ENCODE measurements around the gene BAZ1B. TPM values are rescaled to one million over a fixed set of nuclear protein-coding genes. Genes with fewer than 3 reads are reported as not detected.
A peak's percentile ranks its signal among the peaks of the same experiment; 100 is the strongest.
"Not testable (repeated sequence)": the region's sequence is repeated elsewhere in the genome, so short reads cannot be mapped to it uniquely, and the experiment has no call there.

The BAZ1B gene
- total RNA-seq, 1 donor from 2014 or later, result 42.4 TPM

DNA sequence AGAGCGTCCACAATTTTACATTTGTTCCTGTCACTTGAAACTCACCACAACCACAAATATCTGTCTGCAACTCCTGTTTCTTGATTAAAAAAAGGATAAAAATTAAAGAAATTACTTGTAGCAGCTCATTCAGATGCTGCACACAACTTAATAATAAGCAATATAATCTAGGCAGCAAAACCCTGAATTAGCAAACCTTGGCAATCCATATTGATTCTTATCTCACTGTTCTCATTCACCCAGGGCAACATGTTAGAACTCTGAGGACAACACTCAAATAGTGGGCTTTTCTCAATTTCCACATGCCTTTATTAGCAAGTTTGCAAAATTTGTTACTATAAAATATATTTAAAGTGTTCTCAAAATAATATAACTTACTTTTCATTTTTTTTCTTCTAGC is 38.9 kb downstream of the BAZ1B start:
- H3K27me3 ChIP-seq (ENCODE audit: control insufficient read depth, insufficient read depth, low read length), result no peaks in the 10 kb centered on the region
- FAIRE-seq, result no peak
- no peak for DNase-seq (ENCODE audit: low read depth)
- peaks cover 4% of the 10 kb centered on the region for H3K36me3 ChIP-seq (ENCODE audit: control insufficient read depth, insufficient read depth, low read length)
- TF ChIP-seq, protein P1, sequence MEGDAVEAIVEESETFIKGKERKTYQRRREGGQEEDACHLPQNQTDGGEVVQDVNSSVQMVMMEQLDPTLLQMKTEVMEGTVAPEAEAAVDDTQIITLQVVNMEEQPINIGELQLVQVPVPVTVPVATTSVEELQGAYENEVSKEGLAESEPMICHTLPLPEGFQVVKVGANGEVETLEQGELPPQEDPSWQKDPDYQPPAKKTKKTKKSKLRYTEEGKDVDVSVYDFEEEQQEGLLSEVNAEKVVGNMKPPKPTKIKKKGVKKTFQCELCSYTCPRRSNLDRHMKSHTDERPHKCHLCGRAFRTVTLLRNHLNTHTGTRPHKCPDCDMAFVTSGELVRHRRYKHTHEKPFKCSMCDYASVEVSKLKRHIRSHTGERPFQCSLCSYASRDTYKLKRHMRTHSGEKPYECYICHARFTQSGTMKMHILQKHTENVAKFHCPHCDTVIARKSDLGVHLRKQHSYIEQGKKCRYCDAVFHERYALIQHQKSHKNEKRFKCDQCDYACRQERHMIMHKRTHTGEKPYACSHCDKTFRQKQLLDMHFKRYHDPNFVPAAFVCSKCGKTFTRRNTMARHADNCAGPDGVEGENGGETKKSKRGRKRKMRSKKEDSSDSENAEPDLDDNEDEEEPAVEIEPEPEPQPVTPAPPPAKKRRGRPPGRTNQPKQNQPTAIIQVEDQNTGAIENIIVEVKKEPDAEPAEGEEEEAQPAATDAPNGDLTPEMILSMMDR (IDR thresholded peaks at IDR 0.05; ENCODE audit: insufficient read depth, low read length, severe bottlenecking), result no peak
- no peak overlapping the region for H3K4me3 ChIP-seq (ENCODE audit: low read depth, low read length)

DNA sequence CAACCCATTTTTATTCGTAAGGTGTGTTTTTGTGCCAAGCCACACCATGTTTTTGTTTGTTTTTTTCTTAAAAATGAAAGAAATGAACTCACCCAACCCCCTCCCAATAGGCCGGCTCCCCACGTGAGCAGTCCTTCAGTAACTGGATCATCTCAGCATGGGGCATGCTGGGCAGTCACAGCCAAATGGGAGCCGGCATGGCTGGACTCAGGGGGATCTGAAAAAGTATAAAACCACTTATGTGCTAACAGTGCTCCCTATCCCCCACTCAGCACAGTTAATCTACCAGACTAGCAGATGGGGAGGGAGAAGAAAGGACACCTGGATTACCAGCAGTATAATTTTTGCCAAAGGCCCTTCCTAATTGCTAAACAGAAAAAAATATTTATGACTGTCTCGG is 39.3 kb downstream of the BAZ1B start:
- TF ChIP-seq, protein P1 (IDR thresholded peaks at IDR 0.05; ENCODE audit: insufficient read depth, low read length, severe bottlenecking), result no peak
- no peak for DNase-seq (ENCODE audit: low read depth)
- H3K36me3 ChIP-seq (ENCODE audit: control insufficient read depth, insufficient read depth, low read length), result peaks cover 6% of the 10 kb centered on the region
- no peaks in the 10 kb centered on the region for H3K27me3 ChIP-seq (ENCODE audit: control insufficient read depth, insufficient read depth, low read length)
- no peak overlapping the region for H3K4me3 ChIP-seq (ENCODE audit: low read depth, low read length)
- no peak for FAIRE-seq

DNA sequence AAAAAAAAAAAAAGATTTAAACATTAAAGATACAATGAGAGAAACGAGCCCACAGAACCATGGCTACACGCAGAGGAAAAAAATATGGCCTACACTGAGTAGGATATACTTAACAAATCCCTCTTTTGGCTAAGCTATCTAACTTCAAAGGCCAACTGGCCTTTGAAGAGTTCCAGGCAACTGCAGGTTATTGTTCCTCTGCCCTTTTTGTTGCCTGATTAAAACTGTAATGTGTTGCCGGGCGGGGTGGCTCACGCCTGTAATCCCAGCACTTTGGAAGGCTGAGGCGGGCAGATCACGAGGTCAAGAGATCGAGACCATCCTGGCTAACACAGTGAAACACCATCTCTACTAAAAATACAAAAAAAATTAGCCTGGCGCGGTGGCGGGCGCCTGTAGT is 40.6 kb downstream of the BAZ1B start:
- DNase-seq (ENCODE audit: low read depth); H3K27me3 ChIP-seq (ENCODE audit: control insufficient read depth, insufficient read depth, low read length); H3K4me3 ChIP-seq (ENCODE audit: low read depth, low read length); FAIRE-seq: not testable (repeated sequence)
- H3K36me3 ChIP-seq (ENCODE audit: control insufficient read depth, insufficient read depth, low read length), result peaks cover 10% of the 10 kb centered on the region

DNA sequence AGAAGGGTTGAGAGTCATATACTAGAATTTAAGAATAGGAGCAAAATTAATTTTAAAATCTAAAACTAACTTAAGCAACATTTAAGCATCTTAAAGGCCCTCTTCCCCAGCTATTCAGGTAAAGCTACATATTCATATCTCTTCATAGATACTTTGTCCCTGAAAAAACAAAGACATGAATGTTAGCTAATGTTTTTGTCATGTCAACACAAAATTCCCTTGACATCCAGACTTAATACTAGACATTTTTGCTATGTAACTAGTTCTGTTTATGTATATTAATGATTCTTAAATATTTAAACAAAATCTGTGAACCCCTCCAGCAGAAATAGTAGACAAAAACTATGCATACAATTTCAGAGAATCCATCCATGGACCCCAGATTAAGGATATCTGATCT is 43.5 kb downstream of the BAZ1B start:
- H3K27me3 ChIP-seq (ENCODE audit: control insufficient read depth, insufficient read depth, low read length), result no peaks in the 10 kb centered on the region
- TF ChIP-seq, protein P1 (IDR thresholded peaks at IDR 0.05; ENCODE audit: insufficient read depth, low read length, severe bottlenecking), result no peak
- FAIRE-seq, result no peak
- H3K36me3 ChIP-seq (ENCODE audit: control insufficient read depth, insufficient read depth, low read length), result peaks cover 13% of the 10 kb centered on the region
- no peak overlapping the region for H3K4me3 ChIP-seq (ENCODE audit: low read depth, low read length)
- DNase-seq (ENCODE audit: low read depth), result no peak

DNA sequence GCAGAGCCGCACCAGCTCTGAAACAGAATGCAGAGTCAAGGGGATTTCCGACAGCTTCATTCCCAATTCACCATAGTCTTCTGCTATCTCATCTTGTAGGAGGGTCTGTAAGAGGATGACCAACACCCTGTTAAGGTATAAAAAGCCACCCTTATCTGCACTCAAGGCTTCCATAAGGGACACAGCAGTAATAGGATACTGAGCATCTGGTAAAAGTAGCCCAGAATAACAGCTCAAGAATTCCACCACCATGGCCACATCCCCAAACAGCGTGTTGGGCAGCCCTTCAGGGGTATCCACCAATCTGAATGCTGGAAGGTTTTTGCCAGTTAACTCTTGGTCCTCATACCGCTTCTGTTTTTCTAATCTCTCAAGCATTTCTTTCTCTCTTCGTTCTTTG is 44.7 kb downstream of the BAZ1B start:
- TF ChIP-seq, protein P1 (IDR thresholded peaks at IDR 0.05; ENCODE audit: insufficient read depth, low read length, severe bottlenecking), result no peak

DNA sequence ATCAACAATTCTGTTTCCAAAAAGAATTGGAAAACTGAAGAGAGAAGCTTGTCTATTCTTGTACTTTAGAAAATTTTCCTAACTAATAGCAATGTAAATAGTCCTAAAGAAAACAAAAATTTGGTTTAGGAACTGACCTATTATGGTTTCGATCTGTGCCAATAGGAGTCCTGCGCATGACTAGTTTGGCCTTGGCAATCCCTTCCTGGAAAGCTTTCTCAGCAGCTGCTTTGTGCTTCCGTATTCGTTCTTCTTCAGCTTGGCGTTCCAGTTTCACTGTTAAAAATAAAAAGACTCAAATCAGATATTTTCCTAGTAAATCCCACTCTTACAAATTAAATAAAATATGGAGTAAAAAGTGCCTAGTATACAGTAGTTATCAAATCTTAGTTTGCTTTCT is 51.9 kb downstream of the BAZ1B start:
- no peak for DNase-seq (ENCODE audit: low read depth)
- Histone ChIP-seq H3K4me3 (ENCODE audit: low read depth, low read length) (no peak overlapping the region), H3K36me3 (ENCODE audit: control insufficient read depth, insufficient read depth, low read length) (peaks cover 2% of the 10 kb centered on the region), H3K27me3 (ENCODE audit: control insufficient read depth, insufficient read depth, low read length) (no peaks in the 10 kb centered on the region)
- TF ChIP-seq, protein P1 (IDR thresholded peaks at IDR 0.05; ENCODE audit: insufficient read depth, low read length, severe bottlenecking), result no peak
- FAIRE-seq, result no peak

More for the DNA sequence above, 44.7 kb downstream of the BAZ1B start:
- Histone ChIP-seq H3K36me3 (ENCODE audit: control insufficient read depth, insufficient read depth, low read length) (peaks cover 12% of the 10 kb centered on the region), H3K4me3 (ENCODE audit: low read depth, low read length) (no peak overlapping the region), H3K27me3 (ENCODE audit: control insufficient read depth, insufficient read depth, low read length) (no peaks in the 10 kb centered on the region)
- FAIRE-seq, result no peak
- DNase-seq (ENCODE audit: low read depth), result no peak

DNA sequence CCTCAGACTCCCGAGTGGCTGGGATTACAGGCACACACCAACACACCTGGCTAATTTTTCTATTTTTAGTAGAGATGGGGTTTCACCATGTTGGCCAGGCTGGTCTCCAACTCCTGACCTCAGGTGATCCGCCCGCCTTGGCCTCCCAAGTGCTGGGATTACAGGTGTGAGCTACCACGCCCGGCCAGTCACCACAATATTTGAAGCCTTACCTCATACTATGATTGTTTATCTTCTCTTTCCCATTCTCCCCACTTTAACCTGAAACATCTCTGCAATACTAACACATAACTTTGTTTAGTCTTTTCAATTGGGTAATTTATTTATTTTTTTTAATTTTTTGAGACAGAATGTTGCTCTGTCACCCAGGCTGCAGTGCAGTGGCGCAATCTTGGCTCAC is 55.0 kb downstream of the BAZ1B start:
- DNase-seq (ENCODE audit: low read depth), result peak; percentile 39
- not testable (repeated sequence) for H3K36me3 ChIP-seq (ENCODE audit: control insufficient read depth, insufficient read depth, low read length); H3K27me3 ChIP-seq (ENCODE audit: control insufficient read depth, insufficient read depth, low read length); H3K4me3 ChIP-seq (ENCODE audit: low read depth, low read length); FAIRE-seq

All from bronchial epithelial cell (primary cell).